ENCODE data around the gene ATP8B1.

Gene ATP8B1

GRCh38 chr18:57843386-57843785 is 40.3 kb upstream of the ATP8B1 start:
- Histone ChIP-seq H3K4me3 (ENCODE audit: insufficient read depth, low read length, poor library complexity, severe bottlenecking) (no peak overlapping the region), H3K9me3 (ENCODE audit: insufficient read depth, low read length) (no peaks in the 10 kb centered on the region), H3K4me2 (ENCODE audit: low read depth, low read length, poor library complexity, severe bottlenecking) (no peak overlapping the region), H4K20me1 (ENCODE audit: low read depth, low read length) (no peaks in the 10 kb centered on the region), H3K27me3 (ENCODE audit: low read length) (no peaks in the 10 kb centered on the region), H2AFZ (ENCODE audit: low read depth, low read length, severe bottlenecking) (no peak overlapping the region), H3K79me2 (ENCODE audit: insufficient read depth, low read length) (no peaks in the 10 kb centered on the region), H3K9ac (ENCODE audit: low read length) (no peak overlapping the region), H3K36me3 (ENCODE audit: low read length) (no peaks in the 10 kb centered on the region), H3F3A (ENCODE audit: insufficient read depth) (no peaks in the 10 kb centered on the region), H3K27ac (ENCODE audit: low read depth, low read length) (no peak overlapping the region), H3K9me2 (replicated peaks; ENCODE audit: insufficient read depth, low read length) (no peaks in the 10 kb centered on the region)
- TF ChIP-seq, protein P1, sequence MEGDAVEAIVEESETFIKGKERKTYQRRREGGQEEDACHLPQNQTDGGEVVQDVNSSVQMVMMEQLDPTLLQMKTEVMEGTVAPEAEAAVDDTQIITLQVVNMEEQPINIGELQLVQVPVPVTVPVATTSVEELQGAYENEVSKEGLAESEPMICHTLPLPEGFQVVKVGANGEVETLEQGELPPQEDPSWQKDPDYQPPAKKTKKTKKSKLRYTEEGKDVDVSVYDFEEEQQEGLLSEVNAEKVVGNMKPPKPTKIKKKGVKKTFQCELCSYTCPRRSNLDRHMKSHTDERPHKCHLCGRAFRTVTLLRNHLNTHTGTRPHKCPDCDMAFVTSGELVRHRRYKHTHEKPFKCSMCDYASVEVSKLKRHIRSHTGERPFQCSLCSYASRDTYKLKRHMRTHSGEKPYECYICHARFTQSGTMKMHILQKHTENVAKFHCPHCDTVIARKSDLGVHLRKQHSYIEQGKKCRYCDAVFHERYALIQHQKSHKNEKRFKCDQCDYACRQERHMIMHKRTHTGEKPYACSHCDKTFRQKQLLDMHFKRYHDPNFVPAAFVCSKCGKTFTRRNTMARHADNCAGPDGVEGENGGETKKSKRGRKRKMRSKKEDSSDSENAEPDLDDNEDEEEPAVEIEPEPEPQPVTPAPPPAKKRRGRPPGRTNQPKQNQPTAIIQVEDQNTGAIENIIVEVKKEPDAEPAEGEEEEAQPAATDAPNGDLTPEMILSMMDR (IDR thresholded peaks at IDR 0.05; ENCODE audit: insufficient read depth, low read length, poor library complexity, severe bottlenecking): no peak
- no peak for TF ChIP-seq EZH2phosphoT487 (conservative IDR thresholded peaks at IDR 0.05; ENCODE audit: low read length)

DNA sequence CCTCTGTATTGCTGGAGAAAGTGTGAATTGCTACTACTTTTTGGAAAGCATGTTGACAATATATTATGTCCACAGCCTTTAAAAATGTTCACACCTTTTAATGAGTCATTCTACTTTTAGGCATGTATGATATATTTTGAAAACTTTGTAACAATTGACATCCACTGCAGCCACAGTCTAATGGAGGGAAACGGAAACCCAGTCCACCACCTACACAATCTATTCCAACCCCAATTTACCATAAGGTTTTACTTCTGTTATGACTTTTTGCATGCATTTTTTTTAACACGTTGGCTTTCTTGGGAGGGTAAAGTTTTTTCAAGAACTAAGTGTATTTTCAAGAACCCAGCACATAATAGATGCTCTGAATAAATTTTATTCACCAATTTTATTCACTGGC is 38.5 kb upstream of the ATP8B1 start:
- Histone ChIP-seq H3F3A (ENCODE audit: insufficient read depth) (no peaks in the 10 kb centered on the region), H3K36me3 (ENCODE audit: low read length) (no peaks in the 10 kb centered on the region), H4K20me1 (ENCODE audit: low read depth, low read length) (no peaks in the 10 kb centered on the region), H3K9me2 (replicated peaks; ENCODE audit: insufficient read depth, low read length) (no peaks in the 10 kb centered on the region), H3K9me3 (ENCODE audit: insufficient read depth, low read length) (no peaks in the 10 kb centered on the region), H3K9ac (ENCODE audit: low read length) (no peak overlapping the region), H3K79me2 (ENCODE audit: insufficient read depth, low read length) (no peaks in the 10 kb centered on the region), H2AFZ (ENCODE audit: low read depth, low read length, severe bottlenecking) (no peak overlapping the region), H3K4me2 (ENCODE audit: low read depth, low read length, poor library complexity, severe bottlenecking) (no peak overlapping the region), H3K27ac (ENCODE audit: low read depth, low read length) (no peak overlapping the region), H3K4me3 (ENCODE audit: insufficient read depth, low read length, poor library complexity, severe bottlenecking) (no peak overlapping the region), H3K27me3 (ENCODE audit: low read length) (no peaks in the 10 kb centered on the region)
- TF ChIP-seq EZH2phosphoT487 (conservative IDR thresholded peaks at IDR 0.05; ENCODE audit: low read length): no peak
- TF ChIP-seq, protein P1 (IDR thresholded peaks at IDR 0.05; ENCODE audit: insufficient read depth, low read length, poor library complexity, severe bottlenecking): no peak

GRCh38 chr18:57839942-57840381 is 36.8 kb upstream of the ATP8B1 start:
- H3K27me3 ChIP-seq (ENCODE audit: low read length): no peaks in the 10 kb centered on the region
- no peak overlapping the region for H3K4me3 ChIP-seq (ENCODE audit: insufficient read depth, low read length, poor library complexity, severe bottlenecking)
- TF ChIP-seq, protein P1 (IDR thresholded peaks at IDR 0.05; ENCODE audit: insufficient read depth, low read length, poor library complexity, severe bottlenecking): no peak
- TF ChIP-seq EZH2phosphoT487 (conservative IDR thresholded peaks at IDR 0.05; ENCODE audit: low read length): no peak
- no peaks in the 10 kb centered on the region for H3K36me3 ChIP-seq (ENCODE audit: low read length)
- H3K9ac ChIP-seq (ENCODE audit: low read length): no peak overlapping the region
- H3K9me3 ChIP-seq (ENCODE audit: insufficient read depth, low read length): no peaks in the 10 kb centered on the region
- H4K20me1 ChIP-seq (ENCODE audit: low read depth, low read length): no peaks in the 10 kb centered on the region
- H3F3A ChIP-seq (ENCODE audit: insufficient read depth): no peaks in the 10 kb centered on the region
- no peak overlapping the region for H2AFZ ChIP-seq (ENCODE audit: low read depth, low read length, severe bottlenecking)
- no peak overlapping the region for H3K27ac ChIP-seq (ENCODE audit: low read depth, low read length)
- H3K9me2 ChIP-seq (replicated peaks; ENCODE audit: insufficient read depth, low read length): no peaks in the 10 kb centered on the region
- H3K4me2 ChIP-seq (ENCODE audit: low read depth, low read length, poor library complexity, severe bottlenecking): no peak overlapping the region
- H3K79me2 ChIP-seq (ENCODE audit: insufficient read depth, low read length): no peaks in the 10 kb centered on the region

Data from SU-DHL-6 (cell line).